Effector memory CD4-positive, alpha-beta T cell (primary cell): ENCODE data around the gene TSTD2.
"Not testable (repeated sequence)": the region's sequence is repeated elsewhere in the genome, so short reads cannot be mapped to it uniquely, and the experiment has no call there.

ENCODE experiments used
- DNase-seq, 3 donors: peaks; one replicate each; pipeline ENCODE4 v3.0.0-alpha.2; 2020
- H3K27ac ChIP-seq: 2 replicates; pipeline ENCODE4 v1.7.0; 2013; ENCODE audit warnings: mild to moderate bottlenecking, low read length, moderate library complexity; ENCODE audit not compliant: insufficient read depth, poor library complexity, severe bottlenecking
- H3K27me3 ChIP-seq: replicated peaks from 2 replicates; pipeline ENCODE4 v1.7.0; 2013; ENCODE audit warnings: mild to moderate bottlenecking, low read length; ENCODE audit not compliant: insufficient read depth, control insufficient read depth, poor library complexity, severe bottlenecking
- H3K36me3 ChIP-seq: 2 replicates; pipeline ENCODE4 v1.7.0; 2013; ENCODE audit warnings: mild to moderate bottlenecking, low read length, moderate library complexity; ENCODE audit not compliant: control insufficient read depth, insufficient read depth
- H3K4me1 ChIP-seq: 2 replicates; pipeline ENCODE4 v1.7.0; 2013; ENCODE audit warnings: low read length, mild to moderate bottlenecking; ENCODE audit not compliant: control insufficient read depth, insufficient read depth, poor library complexity, severe bottlenecking
- H3K4me3 ChIP-seq: 2 replicates; pipeline ENCODE4 v1.7.0; 2013; ENCODE audit warnings: low read length, low read depth, mild to moderate bottlenecking; ENCODE audit not compliant: insufficient read depth, poor library complexity, severe bottlenecking
- H3K9me3 ChIP-seq: 2 replicates; pipeline ENCODE4 v1.7.0; 2013; ENCODE audit warnings: mild to moderate bottlenecking, low read length, moderate library complexity; ENCODE audit not compliant: control insufficient read depth

The TSTD2 gene

DNA sequence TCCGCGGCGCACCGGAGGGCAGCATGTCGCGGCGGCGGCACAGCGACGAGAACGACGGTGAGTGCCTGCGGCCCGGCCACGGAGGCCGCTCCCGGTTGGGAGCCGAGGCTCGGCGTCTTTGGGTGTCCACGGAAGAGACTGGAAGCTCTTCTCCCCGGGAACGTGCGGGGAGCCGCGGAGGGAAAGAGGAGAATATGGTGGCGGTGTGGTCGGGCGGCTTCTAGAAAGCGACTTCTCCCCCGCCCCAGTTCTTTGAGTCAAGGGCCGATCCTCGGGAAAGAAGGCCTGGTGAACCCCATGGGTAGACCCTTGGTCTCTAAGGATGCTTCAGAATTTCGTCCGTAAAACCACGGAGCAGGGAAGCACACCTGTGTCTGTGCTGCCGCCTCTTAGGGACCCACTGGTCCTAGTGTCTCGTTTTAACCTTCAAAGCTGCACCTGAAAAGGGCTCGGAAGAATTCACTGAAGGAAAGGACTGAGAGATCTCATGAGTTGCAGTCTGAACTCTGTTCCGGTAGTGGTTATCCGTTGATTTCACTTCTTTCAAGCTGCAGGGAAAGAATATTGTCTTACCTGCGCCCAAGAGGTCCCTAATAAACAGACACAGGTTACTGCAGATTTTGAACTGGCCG lies 807 bp upstream of the TSTD2 start:
- Histone ChIP-seq H3K27ac (peak overlapping the region; percentile 94), H3K4me3 (peak overlapping the region; percentile 89), H3K4me1 (peaks cover 23% of the 10 kb centered on the region), H3K9me3 (no peaks in the 10 kb centered on the region), H3K36me3 (peaks cover 4% of the 10 kb centered on the region), H3K27me3 (no peaks in the 10 kb centered on the region)
- DNase-seq, result no peak

GRCh38 chr9:97632248-97632984 lies 752 bp downstream of the TSTD2 start:
- H3K4me3 ChIP-seq, result peak overlapping the region; percentile 89
- H3K9me3 ChIP-seq, result no peaks in the 10 kb centered on the region
- no peaks in the 10 kb centered on the region for H3K27me3 ChIP-seq
- peaks cover 13% of the 10 kb centered on the region for H3K4me1 ChIP-seq
- H3K36me3 ChIP-seq, result no peaks in the 10 kb centered on the region
- H3K27ac ChIP-seq, result peak overlapping the region; percentile 94
- DNase-seq, result no peak

DNA sequence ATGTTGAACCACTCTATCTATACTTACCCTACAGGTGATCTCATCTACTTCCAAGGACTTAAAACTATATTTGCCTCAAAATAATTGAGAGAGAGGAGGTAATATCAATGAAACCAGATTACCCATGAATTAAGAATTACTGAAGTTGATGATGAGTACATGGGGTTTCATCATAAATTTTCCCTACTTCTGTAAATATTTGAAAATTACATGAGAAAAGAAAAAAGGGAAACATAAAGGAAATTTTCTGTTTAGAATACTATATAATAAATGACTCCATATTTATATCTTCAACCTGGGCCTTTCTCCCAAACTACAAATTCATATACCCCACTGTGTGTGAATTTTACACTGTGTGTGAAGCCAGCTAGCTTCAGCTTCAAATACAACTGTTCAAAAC lies 2.6 kb downstream of the TSTD2 start:
- Histone ChIP-seq H3K36me3 (peaks cover 3% of the 10 kb centered on the region), H3K27me3 (no peaks in the 10 kb centered on the region), H3K27ac (no peak overlapping the region), H3K4me1 (peaks cover 10% of the 10 kb centered on the region), H3K9me3 (no peaks in the 10 kb centered on the region), H3K4me3 (no peak overlapping the region)
- no peak for DNase-seq

- H3K27ac ChIP-seq, result no peak overlapping the region
- H3K4me3 ChIP-seq, result no peak overlapping the region
- H3K9me3 ChIP-seq, result no peaks in the 10 kb centered on the region
- peaks cover 6% of the 10 kb centered on the region for H3K36me3 ChIP-seq
- no peaks in the 10 kb centered on the region for H3K27me3 ChIP-seq
- H3K4me1 ChIP-seq, result peaks cover 6% of the 10 kb centered on the region
- DNase-seq, result no peak
These were observed 4.0 kb downstream of the TSTD2 start for GRCh38 chr9:97629156-97629555.

DNA sequence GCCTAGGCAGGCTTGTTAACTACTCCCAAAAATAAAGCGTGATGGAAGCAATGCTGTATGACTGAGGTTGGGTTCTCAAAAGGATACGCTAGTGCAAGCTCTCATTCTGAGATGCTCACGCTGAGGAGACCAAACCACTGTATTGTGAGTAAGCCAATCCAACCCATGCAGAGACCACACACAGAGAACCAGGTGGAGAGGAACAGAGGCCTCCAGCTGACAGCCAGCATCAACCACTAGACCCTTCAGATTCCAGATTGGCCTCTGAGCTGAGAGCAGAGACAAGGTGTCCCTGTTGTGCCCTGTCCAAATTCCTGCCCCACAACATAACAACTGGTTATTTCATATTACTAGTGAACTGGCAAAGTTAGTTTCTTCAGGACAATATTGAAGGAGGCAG lies 4.5 kb downstream of the TSTD2 start:
- Histone ChIP-seq H3K27ac (no peak overlapping the region), H3K27me3 (no peaks in the 10 kb centered on the region), H3K4me3 (no peak overlapping the region), H3K36me3 (peaks cover 6% of the 10 kb centered on the region), H3K9me3 (no peaks in the 10 kb centered on the region), H3K4me1 (peaks cover 6% of the 10 kb centered on the region)
- no peak for DNase-seq

- Histone ChIP-seq H3K27ac (no peak overlapping the region), H3K4me3 (no peak overlapping the region), H3K27me3 (no peaks in the 10 kb centered on the region), H3K4me1 (peaks cover 4% of the 10 kb centered on the region), H3K9me3 (no peaks in the 10 kb centered on the region), H3K36me3 (peaks cover 6% of the 10 kb centered on the region)
- DNase-seq, result no peak
These were observed 5.5 kb downstream of the TSTD2 start for GRCh38 chr9:97627624-97628023.

DNA sequence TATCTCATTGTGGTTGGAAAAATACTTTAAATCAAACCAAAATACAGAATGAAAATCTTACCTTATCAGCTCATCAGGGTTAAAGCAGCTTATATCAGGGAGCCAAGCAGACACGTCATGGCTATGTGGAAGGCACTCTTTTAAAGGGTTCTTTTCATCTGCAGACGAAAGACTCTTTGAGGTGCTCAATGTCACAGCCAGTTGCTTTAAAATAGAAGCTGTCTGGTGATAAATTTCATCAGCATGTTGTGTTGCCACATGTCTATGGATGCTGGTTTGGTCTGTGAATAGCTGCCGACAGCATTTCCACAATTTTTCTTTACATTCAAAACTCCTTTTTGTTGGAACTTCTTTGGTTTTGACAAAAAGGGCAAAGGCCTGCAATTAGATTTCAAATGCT lies 7.5 kb downstream of the TSTD2 start:
- H3K27ac ChIP-seq, result no peak overlapping the region

GRCh38 chr9:97623946-97624345 lies 9.2 kb downstream of the TSTD2 start:
- H3K36me3 ChIP-seq, result peaks cover 6% of the 10 kb centered on the region
- no peaks in the 10 kb centered on the region for H3K27me3 ChIP-seq
- H3K27ac ChIP-seq, result no peak overlapping the region
- no peak overlapping the region for H3K4me3 ChIP-seq
- no peaks in the 10 kb centered on the region for H3K9me3 ChIP-seq
- no peaks in the 10 kb centered on the region for H3K4me1 ChIP-seq
- no peak for DNase-seq

More for the DNA sequence above, 7.5 kb downstream of the TSTD2 start:
- no peak for DNase-seq
- H3K4me3 ChIP-seq, result no peak overlapping the region
- H3K9me3 ChIP-seq, result no peaks in the 10 kb centered on the region
- H3K27me3 ChIP-seq, result no peaks in the 10 kb centered on the region
- H3K36me3 ChIP-seq, result peaks cover 6% of the 10 kb centered on the region
- H3K4me1 ChIP-seq, result no peaks in the 10 kb centered on the region

DNA sequence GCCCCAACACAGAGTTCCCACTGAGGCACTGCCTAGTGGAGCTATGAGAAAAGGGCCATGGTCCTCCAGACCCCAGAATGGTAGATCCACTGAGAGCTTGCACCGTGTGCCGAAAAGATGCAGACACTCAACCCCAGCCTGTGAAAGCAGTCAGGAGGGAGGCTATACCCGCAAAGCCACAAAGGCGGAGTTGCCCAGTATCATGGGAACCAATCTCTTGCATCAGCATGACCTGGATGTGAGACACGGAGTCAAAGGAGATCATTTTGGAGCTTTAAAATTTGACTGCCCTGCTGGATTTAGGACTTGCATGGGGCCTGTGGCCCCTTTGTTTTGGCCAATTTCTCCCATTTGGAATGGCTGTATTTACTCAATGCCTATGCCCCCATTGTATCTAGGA lies 10.7 kb downstream of the TSTD2 start:
- H3K27me3 ChIP-seq, result not testable (repeated sequence)

DNA sequence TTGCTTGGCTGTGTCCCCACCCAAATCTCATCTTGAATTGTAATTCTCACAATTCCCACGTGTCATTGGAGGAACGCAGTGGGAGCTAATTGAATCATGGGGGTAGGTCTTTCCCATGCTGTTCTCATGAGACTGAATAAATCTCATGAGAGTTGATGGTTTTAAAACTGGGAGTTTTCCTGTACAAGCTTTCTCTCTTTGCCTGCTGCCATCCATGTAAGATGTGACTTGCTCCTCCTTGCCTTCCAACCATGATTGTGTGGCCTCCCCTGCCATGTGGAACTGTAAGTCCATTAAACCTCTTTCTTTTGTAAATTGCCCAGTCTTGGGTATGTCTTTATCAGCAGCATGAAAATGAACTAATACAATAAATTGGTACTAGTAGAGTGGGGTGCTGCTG lies 13.1 kb downstream of the TSTD2 start:
- H3K9me3 ChIP-seq, DNase-seq, H3K4me1 ChIP-seq, H3K27me3 ChIP-seq, H3K27ac ChIP-seq, H3K4me3 ChIP-seq, H3K36me3 ChIP-seq: not testable (repeated sequence)

More for the DNA sequence above, 10.7 kb downstream of the TSTD2 start:
- not testable (repeated sequence) for H3K36me3 ChIP-seq, H3K4me1 ChIP-seq, H3K4me3 ChIP-seq, DNase-seq, H3K9me3 ChIP-seq, H3K27ac ChIP-seq
